ENCODE data around the gene LCE1A.
A peak's percentile ranks its signal among the peaks of the same experiment; 100 is the strongest.

The LCE1A gene

DNA sequence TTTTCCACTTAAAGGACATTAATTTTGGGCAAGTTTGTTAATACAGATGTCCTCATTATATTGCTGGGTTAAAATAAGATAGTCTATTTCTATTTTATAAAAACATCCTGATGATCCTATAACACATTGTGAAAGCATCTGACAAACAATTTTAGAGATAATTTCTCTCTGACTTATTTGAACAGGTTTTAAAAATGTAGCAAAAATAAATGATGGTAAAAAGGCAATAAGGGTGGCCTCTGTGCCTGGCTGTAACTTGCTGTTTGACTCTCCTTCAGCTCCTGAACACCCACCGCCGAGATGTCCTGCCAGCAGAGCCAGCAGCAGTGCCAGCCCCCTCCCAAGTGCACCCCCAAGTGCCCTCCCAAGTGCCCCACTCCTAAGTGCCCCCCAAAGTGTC lies at the start of gene LCE1A:
LCE1A (plus strand) TSS at position 301 of the 400 bp plus-strand sequence; CDS start at position 301, 0 bp downstream.
- no peak for DNase-seq

DNA sequence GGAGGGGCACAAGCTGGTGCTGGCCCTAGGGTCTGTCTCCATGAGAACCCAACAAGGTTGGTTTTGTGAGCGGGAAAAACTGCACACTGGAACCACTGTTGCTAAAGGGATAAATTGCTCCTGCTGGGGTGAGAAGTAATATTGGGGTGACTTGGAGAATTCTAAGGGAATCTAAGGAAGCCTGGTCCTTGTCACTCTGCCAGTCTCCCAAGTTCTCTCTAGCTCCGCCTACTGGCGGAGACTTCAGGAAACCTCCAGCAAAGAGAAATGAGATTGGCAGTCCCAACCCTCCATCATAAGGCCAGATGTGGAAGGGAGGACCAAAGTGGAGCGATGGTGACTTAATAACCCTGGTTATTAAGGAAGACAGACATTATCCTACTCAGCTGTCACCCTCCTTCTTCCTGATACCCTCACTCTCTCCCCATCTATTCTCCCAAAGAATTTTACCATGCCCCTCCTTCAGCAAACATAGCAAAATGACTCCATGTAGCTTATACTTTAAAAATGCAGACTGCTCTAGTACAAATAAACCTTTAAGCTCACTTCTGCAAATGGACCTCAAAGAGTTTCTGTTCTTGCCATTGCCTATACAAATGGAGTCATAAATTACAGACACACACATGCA lies 49.6 kb upstream of the LCE1A start:
- DNase-seq = no peak

GRCh38 chr1:152783095-152783494 lies 44.2 kb upstream of the LCE1A start:
- no peak for DNase-seq

- DNase-seq = no peak
Observed at GRCh38 chr1:152786077-152786476, 41.2 kb upstream of the LCE1A start, which contains the start of gene LCE1E. LCE1E (plus strand) TSS chr1:152786257; CDS start chr1:152787300, 1,043 bp downstream.

GRCh38 chr1:152795686-152796085 lies 31.6 kb upstream of the LCE1A start:
- DNase-seq = no peak

- DNase-seq = no peak
Observed at GRCh38 chr1:152796421-152796820, 30.9 kb upstream of the LCE1A start, which contains the start of gene LCE1D. LCE1D (plus strand) TSS chr1:152796721; CDS start chr1:152797795, 1,074 bp downstream.

GRCh38 chr1:152801333-152801732 lies 25.9 kb upstream of the LCE1A start:
- no peak for DNase-seq

DNA sequence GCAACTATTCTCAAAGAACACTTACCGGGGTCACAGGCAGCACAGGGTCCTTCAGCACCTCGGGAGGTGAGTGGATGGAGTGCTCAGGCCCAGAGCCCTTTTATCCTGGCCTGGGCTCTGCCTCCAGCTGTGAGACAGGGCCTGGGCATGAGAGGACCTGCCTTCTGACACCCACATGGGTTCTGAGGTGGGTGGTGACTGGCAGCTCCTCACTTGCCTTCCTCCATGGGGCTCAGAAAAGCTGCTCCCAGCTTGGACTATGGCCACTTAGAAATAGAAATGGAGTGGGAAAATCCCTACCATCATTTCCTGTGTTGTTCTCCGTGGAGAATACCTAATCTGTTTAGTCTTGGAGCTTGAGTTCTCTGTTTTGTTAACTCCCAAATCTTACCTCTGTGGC lies 20.7 kb upstream of the LCE1A start, which contains the start of gene LCE1C:
LCE1C (minus strand) TSS at position 76 of the 400 bp plus-strand sequence. CDS start 1,173 bp downstream, outside the sequence.
- no peak for DNase-seq

- no peak for DNase-seq
Observed at GRCh38 chr1:152811050-152811449, 16.2 kb upstream of the LCE1A start.

DNA sequence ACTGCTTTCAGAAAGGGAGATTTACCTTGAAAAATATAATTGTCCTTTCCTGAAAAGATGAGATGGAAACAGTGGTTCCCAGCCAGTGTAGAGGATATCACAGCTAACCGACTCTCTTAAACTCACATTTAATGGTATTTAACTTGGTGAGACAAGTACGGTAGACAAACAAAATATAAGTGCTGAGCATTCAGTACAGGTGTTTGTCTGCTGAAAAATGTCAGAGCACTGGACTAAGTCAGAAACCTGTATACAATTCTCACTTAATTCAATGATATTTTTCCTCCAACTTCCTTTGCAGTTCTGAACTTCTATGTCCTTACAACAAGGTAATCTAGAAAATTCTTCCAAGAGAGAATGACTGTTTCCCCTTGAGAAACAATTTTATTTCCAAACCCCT lies 15.6 kb upstream of the LCE1A start, which contains the start of gene LCE1B:
LCE1B (plus strand) TSS at position 301 of the 400 bp plus-strand sequence. CDS start 476 bp downstream, outside the sequence.
- DNase-seq = no peak

- DNase-seq = no peak
Observed at GRCh38 chr1:152817309-152817708, 10.0 kb upstream of the LCE1A start.

DNA sequence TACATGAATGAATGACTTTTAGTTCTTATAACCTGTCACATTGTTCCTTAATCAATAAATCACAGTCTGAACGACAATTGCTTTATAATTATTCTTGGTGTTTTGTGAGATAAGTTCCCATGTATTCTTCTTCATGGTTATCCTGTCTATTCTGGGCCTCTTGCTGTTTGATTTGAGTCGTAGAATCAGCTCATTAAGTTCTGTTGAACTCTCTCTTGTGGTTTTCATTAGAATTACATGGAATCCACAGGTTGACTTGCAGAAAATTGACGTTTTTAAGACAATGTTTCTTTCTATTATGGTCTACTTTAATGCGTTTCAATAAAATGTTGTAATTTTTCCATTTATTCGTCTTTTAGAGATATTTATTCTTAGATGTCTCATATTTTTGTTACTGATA lies 4.0 kb upstream of the LCE1A start:
- no peak for DNase-seq

DNA sequence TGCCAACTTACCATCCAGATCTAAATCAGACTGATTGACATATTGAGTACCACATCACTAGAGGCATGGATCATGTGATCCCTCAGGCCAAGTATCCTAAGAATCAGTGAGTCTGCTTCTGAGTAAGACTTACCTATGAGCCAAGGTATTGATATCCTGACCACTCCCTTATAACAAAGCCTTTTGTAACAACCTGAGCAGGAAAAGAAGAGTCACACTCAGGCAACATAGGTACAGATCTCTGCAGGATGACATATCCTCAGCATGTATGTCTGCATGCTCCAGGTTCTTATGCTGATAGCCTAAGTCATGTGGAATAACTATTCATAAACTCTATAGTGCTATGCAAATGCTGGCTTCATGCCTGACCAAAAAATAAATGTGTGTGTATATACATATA lies 2.3 kb upstream of the LCE1A start:
- no peak for DNase-seq

- no peak for DNase-seq
Observed at GRCh38 chr1:152836870-152837269, 9.6 kb downstream of the LCE1A start.

GRCh38 chr1:152842556-152842955 lies 15.3 kb downstream of the LCE1A start, which contains the start of gene LCE6A:
LCE6A (plus strand) TSS chr1:152842856; CDS start chr1:152843521, 665 bp downstream.
- DNase-seq = no peak

DNA sequence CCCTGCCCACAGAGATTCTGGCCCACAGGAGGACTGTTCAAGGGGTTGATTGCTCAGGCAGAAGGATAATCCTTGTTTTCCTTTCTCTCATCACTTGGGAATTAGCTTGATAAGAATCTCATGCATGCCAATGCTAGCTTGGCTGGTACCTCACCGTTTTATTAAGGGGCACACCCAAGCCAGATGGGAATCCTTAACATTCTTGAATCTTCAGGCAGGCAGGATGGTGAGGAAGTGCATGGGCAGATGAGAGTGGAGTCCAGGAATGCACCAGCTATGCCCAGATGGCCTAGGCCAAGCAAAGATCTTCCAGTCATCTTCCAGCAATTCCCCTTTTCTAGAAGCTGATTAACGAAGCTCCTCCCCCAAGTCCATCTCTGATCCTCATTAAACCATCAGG lies 28.4 kb downstream of the LCE1A start:
- no peak for DNase-seq

DNA sequence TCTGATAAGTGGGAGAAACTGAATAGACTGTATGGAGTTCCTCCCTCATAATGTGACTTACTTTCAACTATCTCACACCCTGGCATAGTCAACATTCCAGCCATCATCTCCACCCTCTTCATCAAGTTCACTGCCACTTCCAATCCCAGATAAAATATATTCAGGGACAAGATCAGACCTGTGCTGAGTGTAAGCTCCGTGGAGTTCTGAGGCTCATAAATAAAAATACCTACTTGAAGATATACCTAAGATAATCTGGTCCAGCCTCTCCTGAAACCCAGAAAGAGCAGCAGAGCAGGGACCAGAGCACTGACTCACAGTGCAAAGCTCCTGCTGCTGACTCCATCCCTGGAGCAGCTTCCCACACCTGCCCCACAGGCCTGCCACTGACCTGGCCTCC lies 30.8 kb downstream of the LCE1A start:
- no peak for DNase-seq

DNA sequence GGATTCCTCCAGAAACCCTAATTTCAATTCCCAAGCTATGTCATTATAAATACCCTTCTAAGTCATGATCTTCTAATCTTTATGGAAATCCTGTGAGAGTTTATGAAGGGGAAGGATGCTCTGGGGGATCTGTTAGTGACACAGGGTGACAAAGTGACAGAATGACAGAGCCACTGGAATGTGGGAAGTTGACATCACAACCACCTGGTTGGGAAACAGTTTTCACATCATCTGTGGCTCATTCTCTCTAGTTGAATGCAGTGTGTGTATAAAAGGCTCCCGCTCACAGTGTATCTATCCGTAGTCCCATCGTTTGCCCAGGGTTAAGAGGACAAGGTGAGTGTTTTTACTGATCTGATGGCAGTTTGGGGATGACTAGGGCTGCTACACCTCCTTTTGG lies 32.4 kb downstream of the LCE1A start, which contains the start of gene LCE7A:
LCE7A (plus strand) TSS at position 301 of the 400 bp plus-strand sequence. CDS start 702 bp downstream, outside the sequence.
- DNase-seq = no peak

DNA sequence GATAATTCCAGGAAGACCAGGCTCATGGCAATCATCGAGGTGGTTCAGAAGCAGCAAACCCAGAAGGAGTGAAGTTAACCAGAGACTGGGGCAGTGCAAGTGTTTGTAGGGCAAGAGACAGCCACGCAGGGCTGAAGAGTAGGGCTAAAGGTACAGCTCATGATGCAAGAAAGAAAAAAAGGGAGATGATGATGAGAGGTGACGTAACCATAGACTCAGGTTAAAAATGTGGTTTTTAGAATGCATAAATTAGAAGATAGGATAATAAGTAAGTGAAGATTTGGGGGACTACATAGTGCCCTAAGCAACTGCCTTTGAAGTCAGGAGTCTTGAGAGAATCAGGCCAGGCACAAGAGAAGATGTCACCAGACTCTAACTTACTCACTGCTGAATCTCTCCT lies 32.9 kb downstream of the LCE1A start:
- no peak for DNase-seq

GRCh38 chr1:152861374-152861773 lies 34.1 kb downstream of the LCE1A start:
- DNase-seq = no peak

GRCh38 chr1:152864443-152864842 lies 37.2 kb downstream of the LCE1A start:
- no peak for DNase-seq

DNA sequence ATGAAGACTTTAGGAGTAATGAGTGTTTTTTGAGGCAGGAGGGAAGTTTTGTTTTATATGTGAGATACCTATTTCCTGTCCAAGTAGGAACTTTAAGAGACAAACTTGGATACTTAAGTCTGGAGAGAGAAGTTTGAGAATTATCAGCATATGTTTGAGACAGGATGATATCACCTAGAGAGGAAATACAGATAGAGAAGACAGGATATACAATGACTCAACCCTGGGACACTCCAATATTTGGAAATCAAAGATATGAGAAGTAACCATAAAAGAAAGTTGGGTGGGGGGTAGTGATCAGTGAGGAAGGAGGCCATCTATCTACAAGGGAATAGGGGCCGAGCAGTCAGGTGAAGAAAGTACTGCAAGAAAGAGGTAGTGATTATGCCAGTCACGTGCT lies 39.0 kb downstream of the LCE1A start:
- DNase-seq = no peak

DNA sequence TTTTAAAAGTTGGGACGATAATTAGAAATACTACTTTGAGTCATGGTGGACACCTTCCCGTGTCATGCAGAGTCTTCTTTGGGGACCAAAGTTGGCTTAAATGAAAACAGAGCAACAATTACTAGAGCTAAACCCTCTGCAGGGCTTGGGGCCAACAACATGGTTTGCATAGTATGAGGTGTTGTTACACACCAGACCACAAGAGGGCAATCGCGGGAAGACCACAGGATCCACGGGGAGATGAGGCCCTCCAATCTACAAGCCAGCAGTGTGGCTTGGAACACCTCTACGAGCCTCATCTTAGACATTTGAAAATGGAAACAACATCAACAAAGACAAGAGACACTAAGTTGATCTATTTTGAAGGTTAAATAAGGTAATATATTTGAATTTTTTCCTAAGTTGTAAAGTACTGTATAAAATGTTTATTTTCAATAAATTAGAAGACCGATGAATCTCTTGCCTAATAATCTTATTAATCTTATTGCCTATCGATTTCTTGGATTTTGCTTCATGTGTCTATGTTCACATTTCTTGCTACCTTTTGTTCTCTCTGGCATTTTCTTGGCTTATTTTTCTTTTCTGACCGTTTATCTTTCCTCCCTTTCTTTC lies 42.6 kb downstream of the LCE1A start:
- peak; percentile 48 for DNase-seq

All from activated naive CD4-positive, alpha-beta T cell treated with anti-CD3 and anti-CD28 coated beads, Interleukin-2, amount 50 U/mL, for 16 hours (primary cell).